OCI-LY3 (cell line): ENCODE results near the gene RGS9BP.

Experiments
- CTCF ChIP-seq: fragments of 200-600, 300-600 bp; sonication (generic); IDR thresholded peaks from 2 replicates; pipeline ENCODE4 v1.5.1; 2014; ENCODE audit warnings: antibody characterized with exemption, low read length, low read depth
- EZH2phosphoT487 ChIP-seq: fragments of 200-600 bp; shearing (Covaris generic); IDR thresholded peaks from 2 replicates; pipeline ENCODE4 v1.6.1; 2018; ENCODE audit warnings: antibody characterized with exemption, mixed run types, low read depth

- TF ChIP-seq CTCF = no peak
- TF ChIP-seq EZH2phosphoT487 = no peak
Measured at GRCh38 chr19:32702010-32702409, 26.4 kb downstream of the RGS9BP start.
